ENCODE results near the gene ASAP2.

- TF ChIP-seq POLR2A (IDR thresholded peaks at IDR 0.05; ENCODE audit: low read depth, low read length) (no peak), POLR2AphosphoS5 (IDR thresholded peaks at IDR 0.05; ENCODE audit: low read depth, low read length) (no peak), SPI1 (IDR thresholded peaks at IDR 0.05; ENCODE audit: low read depth, low read length) (no peak), TAF1 (IDR thresholded peaks at IDR 0.05; ENCODE audit: low read depth, low read length) (no peak)
Observed at GRCh38 chr2:9291331-9291730, 84.7 kb downstream of the ASAP2 start.
